HG03378 (cell line): ENCODE measurements around the gene MYO15A.

ENCODE experiments used
- ATAC-seq: cut with Tn5 transposase; IDR thresholded peaks from one replicate; pipeline ENCODE4 v1.9.1; 2021; ENCODE audit warnings: mild to moderate bottlenecking, moderate library complexity; ENCODE audit not compliant: unreplicated experiment

Gene MYO15A

DNA sequence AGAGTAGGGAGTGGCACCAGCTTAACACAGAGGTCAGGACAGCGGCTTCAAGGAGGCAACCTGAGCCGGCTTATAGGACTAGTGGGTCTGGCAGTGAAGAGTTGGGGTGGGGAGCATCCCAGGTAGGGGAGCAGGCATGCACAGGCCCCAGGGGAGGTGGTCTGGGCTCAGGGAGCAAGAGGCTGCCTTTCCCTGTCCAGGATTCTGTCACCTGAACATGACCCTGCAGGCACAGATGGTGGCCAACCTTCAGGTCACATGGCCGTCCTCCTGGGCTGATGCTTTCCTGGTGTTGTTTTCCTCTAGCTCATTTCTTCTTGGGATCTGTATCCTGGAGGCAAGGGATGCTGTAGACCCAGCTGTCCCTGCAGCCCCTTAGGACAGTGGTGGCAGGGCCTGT lies 3.5 kb upstream of the MYO15A start:
- ATAC-seq: no peak

DNA sequence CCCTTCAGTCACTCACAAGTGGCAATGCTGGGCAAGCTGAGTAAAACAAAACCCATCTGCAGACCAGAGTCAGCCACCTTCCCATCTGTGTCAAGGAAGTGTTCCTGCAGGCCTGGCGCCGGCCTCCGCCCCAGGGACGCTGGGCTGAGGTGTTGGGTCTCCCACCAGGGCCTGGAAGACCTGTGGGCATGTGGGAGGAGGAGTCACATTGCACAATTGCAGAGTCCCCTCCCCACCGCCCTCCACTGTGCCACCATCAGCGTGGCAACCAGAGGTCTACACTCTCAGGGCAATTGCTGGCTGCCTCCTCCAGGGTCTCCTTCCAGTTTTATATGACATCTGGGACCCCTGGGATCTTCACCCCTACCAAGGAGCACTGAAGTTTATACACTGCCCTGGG lies 3.0 kb upstream of the MYO15A start:
- ATAC-seq: no peak

DNA sequence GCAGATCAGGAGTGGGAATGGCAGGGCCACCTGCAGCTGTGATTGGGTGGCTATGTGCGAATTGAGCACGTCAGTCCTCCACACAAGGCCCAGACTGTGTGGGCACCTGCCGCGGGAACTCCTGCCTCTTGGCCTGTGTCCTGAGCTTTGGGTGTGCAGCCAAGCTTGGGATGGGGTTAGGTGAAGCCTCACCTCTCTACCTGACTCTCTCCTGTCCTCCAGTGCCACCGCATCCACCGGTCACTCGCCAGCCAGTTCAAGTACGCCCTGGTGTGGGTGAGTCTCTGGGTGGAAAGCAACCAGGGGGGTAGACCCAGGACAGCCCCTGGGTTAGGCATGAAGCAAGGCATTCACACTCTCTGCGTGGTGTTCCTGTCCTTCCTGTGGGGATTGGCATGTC lies 2.3 kb upstream of the MYO15A start:
- no peak for ATAC-seq

DNA sequence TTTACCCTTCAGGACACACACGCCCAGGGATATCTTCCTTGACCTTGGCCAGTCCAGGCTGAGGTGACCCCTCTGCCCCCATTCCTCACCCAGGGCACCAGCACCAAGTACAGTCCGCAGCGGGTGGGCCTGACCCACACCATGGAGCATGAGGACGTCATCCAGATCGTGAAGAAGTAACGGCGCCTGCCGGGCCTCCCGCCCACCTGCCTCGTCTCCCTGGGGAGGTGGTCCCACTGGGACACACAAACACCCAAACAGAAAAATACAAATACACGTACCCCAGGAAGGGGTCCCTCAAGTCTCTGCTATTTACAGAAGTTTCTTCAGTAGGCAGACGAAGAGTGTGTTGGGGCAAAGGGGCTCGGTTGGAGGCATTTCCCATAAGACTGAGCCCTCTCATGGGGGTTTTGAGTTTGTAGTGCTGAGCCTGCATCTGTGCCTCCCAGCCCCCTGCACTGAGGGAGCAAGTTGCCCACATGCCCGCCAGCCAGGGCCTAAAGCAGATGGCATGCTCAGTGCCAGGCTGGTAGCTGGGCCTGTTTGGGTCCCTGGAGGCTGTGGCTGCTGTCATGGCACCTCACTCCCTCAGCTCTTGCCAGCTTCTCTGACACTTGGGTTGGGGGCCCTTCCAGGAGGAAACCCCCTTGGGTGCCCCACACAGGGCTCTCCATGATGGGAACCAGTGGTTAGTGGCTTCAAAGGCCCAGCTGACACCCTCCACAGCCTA lies 1.3 kb upstream of the MYO15A start:
- ATAC-seq: no peak

DNA sequence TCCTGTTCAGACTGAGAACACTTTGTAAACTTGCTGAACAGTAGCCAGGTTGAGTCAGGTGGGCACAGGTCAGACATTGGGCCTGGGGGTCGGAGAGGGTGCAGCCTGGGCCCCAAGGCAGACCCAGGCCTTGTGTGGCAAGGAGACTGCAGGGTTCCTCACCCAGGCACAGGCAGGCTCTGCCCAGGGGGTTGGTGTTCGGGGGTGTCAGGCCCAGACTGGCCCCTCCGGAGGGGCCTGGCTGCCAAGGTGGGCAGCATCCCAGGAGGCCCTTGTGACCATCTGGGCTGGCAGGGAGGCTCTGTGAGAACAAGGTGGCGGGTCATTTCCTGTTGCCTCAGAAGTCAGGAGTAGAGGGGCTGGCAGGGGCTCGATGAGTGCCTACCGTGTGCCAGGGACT lies 585 bp upstream of the MYO15A start:
- ATAC-seq: no peak

DNA sequence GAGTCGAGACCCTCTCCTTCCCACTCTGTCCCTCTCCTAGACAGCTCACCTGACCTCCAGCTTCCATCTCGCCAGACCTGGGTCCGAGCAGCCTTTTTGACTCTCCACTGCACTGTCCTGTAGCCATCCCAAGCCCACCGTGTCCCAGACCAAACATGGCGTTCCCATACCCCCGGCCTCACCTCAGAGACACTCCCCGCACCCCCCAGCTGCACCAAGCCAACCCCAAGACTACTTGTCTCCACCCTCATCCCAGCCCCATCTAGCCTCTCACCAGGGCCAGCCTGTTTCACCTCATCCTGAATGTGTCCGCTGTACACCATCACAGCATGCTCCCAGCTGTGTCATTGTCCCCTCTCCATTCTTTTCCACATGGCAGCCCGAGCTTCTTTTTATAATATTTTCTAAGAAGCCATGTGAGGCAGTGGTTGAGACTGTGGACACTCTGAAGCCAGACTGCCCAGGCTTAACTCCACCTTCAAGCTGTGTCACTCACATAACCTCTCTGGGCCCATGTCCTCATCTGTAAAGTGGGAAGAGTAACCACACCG lies 1.5 kb downstream of the MYO15A start:
- no peak for ATAC-seq

DNA sequence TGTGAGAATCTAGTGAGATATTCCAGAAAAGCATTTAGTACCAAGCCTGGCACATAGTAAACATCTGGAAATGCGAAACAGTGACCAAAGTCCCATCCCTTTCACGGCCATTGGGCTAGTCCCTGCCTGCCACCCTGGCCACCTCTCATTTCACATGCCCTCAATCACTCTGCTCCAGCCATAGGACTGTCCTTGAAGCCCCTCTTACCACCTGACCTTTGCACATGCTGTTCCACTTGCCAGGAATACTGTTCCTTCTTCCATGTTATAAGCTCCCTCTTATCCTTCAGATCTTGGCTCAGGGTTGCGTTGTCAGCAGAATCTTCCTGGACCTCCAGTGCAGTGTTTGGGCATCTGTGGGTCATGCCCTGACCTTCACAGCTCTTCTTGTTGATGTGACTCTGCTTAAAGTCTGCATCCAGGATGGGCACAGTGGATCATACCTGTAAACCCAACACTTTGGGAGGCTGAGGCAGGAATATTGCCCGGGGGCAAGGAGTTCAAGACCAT lies 2.1 kb downstream of the MYO15A start:
- ATAC-seq: no peak

DNA sequence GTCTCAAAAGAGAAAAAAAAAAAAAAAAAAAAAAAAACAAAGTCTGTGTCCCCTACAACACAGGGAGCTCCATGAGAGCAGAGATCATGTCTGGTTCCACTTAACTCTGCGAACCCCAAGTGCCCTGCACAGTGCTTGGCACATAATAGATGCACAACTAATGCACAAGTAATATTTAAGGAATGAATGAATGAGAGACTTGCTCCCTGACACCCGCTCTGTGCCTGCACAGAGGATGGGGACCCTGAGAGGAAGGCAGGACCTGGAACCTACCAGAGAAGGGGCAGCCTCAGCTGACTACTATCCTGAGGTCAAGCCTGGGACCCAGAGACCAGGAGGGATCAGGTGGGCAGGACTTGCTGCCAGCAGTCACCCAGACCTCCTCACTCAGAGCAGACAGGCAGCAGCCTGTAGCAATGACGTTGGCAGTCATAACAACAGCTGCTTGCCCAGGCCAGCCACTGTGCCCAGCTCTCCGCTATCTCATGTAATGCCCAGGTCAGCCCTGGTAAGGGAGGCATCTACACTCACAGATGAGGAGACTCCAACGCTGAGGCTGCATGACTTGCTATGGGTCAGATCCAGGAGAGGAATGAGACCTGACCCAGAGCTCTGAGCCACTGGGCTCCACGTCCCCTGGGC lies 2.9 kb downstream of the MYO15A start:
- no peak for ATAC-seq

DNA sequence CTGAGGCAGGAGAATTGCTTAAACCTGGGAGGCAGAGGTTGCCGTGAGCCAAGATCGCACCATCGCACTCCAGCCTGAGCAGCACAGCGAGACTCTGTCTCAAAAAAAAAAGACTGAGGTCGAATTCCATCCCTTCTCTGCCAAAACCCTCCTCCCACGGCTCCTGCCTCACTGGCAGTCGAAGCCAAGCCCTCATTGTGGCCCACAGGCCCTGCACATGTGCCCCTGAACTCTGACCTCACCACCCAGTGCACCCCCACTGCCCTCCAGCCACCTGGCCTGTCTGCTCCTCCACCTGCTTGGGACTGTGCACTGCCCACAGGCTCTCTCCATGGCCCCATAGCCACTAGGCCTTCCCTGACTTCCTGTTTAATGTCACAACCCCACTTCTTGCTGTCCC lies 7.0 kb downstream of the MYO15A start:
- no peak for ATAC-seq

DNA sequence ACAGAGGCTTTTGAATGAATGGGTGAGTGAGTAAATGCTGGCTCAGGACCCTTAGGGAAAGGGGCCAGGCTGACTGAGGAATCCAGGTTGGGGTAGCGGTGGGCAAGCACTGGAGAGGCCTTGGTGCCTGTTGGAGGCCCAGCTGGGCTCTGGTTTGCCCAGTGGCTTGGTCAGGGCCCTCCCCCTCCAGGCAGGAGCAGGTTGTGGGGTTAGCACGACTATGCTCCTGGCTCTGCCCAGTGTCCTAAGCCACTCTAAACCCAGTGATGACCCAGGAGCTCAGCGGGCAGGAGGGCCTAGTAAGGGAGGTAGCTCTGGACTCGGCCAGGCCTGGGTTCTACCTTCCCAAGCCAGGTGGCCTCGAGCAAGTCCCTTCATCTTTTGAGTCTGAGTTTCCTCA lies 7.5 kb downstream of the MYO15A start:
- no peak for ATAC-seq

DNA sequence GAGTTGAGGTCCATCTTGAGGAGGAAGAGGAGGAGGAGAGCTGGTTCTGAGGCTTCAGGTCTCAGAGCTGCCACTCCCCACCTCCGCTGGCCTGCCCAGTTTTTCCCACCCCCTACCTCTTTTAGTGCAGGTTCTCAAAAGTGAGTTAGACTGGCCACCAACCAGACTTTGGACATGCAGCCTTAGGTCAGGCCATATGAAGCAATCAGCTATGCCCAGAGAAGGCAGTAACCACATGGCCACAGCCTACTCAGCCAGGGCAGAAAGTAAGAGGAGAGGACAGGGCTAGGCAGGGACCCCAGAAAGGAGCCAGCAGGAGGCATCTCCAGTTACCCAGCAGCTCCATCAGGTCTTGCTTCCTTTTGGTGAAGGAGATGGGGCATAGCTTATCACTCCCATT lies 9.0 kb downstream of the MYO15A start:
- no peak for ATAC-seq

DNA sequence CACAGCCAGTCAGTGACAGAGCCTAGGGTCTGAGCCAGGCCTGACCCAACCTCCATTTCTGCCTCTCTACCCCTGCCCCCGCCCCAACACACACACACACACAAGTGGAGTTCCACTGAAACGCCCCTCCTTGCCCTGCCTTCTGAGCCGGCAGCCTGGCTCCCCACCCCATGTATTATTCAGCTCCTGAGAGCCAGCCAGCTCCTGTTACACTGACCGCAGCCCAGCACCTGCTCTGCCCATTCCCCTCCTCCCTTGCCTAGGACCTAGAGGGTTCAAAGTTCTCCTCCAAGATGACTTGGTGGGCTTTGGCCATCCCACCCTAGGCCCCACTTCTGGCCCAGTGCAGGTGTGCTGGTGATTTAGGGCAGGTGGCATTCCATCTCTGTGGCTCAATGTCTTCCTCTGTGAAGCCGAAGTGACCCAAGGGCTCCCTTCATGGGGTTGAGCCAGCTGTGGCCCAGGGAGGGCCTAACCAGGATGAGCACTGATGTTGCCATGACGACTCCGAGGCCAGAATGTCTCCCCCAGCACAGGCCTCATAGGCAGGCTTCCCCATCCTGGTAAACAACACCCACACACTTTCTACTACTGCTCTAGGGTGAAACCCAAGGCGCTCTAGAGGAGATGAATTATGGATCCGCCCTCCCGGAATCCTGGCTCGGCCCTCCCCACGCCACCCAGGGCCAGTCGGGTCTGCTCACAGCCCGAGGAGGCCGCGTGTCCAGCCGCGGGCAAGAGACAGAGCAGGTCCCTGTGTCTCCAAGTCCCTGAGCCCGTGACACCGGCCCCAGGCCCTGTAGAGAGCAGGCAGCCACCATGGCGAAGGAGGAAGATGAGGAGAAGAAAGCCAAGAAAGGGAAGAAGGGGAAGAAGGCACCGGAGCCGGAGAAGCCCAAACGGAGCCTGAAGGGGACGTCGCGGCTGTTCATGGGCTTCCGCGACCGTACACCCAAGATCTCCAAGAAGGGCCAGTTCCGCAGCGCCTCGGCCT lies 9.7 kb downstream of the MYO15A start:
- no peak for ATAC-seq

DNA sequence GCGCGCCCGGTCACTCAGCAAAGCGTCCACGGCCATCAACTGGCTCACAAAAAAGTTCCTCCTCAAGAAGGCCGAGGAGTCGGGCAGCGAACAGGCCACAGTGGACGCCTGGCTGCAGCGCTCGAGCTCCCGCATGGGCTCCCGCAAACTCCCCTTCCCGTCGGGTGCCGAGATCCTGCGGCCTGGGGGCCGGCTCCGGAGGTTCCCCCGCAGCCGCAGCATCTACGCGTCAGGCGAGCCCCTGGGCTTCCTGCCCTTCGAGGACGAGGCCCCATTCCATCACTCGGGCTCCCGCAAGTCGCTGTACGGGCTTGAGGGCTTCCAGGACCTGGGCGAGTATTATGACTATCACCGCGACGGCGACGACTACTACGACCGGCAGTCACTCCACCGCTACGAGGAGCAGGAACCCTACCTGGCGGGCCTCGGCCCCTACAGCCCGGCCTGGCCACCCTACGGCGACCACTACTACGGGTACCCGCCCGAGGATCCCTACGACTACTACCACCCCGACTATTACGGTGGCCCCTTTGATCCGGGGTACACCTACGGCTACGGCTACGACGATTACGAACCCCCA lies 10.7 kb downstream of the MYO15A start:
- ATAC-seq: no peak

DNA sequence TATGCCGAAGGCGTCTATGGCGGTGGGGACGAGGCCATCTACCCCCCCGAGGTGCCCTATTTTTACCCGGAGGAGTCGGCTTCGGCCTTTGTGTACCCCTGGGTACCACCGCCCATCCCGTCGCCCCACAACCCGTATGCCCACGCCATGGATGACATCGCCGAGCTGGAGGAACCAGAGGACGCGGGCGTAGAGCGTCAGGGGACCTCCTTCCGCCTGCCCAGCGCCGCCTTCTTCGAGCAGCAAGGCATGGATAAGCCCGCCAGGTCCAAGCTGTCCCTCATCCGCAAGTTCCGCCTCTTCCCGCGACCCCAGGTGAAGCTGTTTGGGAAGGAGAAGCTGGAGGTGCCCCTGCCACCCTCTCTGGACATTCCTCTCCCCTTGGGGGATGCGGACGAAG lies 11.4 kb downstream of the MYO15A start:
- no peak for ATAC-seq

DNA sequence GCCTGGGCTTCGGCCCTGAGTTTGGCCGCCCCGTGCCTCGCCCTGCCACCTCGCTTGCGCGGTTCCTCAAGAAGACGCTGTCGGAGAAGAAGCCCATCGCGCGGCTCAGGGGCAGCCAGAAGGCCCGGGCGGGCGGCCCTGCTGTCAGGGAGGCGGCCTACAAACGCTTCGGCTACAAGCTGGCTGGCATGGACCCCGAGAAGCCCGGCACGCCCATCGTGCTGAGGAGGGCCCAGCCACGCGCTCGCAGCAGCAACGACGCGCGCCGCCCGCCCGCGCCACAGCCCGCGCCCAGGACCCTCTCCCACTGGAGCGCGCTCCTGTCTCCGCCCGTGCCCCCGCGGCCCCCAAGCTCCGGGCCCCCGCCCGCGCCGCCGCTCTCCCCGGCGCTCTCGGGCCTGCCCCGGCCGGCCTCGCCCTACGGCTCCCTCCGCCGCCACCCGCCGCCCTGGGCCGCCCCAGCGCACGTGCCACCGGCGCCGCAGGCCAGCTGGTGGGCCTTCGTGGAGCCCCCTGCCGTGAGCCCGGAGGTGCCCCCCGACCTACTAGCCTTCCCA lies 12.0 kb downstream of the MYO15A start:
- ATAC-seq: no peak

DNA sequence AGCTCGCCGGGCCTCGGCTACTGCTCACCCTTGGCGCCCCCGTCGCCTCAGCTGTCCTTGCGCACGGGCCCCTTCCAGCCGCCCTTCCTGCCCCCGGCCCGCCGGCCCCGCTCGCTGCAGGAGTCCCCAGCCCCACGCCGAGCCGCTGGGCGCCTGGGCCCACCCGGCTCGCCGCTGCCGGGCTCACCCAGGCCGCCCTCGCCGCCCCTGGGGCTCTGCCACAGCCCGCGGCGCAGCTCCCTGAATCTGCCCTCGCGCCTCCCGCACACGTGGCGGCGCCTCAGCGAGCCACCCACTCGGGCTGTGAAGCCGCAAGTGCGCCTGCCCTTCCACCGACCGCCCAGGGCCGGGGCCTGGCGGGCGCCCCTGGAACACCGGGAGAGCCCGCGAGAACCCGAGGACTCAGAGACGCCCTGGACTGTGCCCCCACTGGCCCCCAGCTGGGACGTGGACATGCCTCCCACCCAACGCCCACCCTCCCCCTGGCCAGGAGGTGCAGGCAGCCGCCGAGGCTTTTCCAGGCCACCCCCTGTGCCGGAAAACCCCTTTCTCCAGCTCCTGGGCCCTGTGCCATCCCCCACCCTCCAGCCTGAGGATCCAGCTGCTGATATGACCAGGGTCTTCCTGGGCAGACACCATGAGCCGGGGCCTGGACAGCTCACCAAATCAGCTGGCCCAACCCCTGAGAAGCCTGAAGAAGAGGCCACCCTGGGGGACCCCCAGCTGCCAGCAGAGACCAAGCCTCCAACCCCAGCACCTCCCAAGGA lies 12.8 kb downstream of the MYO15A start:
- no peak for ATAC-seq

DNA sequence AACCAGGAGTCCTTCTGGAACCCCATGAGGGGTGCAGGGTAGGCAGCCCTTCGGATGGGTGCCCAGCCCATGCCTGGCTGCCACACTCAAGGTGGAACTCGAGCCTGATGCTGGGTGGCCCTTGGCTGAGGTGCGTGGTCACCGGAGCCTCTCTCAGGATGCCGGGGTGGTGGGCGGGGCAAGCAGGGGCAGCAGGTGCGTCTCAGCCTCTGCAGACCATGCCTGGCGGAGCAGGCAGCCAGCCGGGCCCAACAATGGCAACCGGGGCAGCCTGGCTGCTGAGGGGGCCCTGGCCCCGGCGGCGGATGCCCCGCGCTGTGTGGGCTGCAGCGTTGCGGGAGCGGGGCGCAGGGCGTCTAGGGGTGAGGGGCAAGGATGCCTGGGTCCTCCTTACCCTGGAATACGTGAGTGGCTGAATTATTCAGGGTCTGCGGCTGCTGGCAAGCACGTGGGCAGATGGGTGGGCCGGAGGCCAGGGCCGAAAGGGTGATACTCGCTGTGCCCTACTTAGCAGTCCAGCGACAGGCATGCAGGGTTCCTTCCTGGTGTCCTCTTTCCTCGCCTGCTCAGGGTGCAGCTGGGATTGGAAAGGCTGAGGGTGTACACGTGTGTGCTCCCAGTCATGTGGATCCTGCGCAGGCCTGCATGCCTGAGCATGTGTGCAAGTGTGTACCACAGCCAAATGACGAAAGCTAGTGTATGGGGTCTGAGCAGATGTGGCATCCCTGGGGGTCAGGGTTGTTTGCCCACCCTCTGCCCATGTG lies 14.6 kb downstream of the MYO15A start:
- no peak for ATAC-seq

DNA sequence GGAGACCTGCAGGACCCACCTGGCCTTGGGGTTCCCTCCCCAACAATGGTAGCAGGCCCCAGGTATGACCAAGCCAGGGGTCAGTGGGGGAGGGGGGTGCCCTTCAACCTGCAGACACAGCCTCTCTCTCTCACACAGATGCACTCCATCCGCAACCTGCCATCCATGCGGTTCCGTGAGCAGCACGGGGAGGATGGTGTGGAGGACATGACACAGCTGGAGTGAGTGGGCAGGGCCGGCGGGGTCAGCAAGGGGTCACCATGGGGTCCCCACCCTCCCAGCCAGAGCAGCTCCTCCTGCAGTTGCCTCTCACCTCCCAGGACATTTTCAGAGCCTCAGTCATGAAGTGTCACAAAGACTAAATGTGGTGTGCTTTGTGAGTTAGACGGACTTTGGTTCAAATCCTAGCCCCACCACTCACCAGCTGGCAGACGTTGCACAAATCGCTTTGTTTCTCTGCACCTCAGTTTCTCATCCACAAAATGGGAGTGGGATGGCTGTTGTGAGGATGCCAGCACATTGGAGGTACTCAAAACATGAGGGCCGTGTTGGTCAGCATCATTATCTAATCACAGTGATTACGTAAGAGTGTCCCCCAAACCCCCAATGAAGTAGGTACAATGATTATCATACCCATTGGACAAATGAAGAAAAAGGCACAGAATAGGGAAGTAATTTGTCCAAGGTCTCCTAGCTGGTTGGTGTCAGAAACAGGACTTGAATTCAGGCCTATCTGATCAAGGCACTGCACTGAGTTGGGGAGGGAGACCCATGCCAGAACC lies 16.0 kb downstream of the MYO15A start:
- ATAC-seq: no peak
